HG03066 (cell line): ENCODE results near the gene PLXNC1.

Source experiments
- ATAC-seq: cut with Tn5 transposase; IDR thresholded peaks from one replicate; pipeline ENCODE4 v1.9.1; 2021; ENCODE audit warnings: low read depth; ENCODE audit not compliant: unreplicated experiment

PLXNC1 gene

GRCh38 chr12:94261786-94262185, 113.4 kb downstream of the PLXNC1 start:
- ATAC-seq: no peak

- peak; percentile 49 for ATAC-seq
These were observed 114.0 kb downstream of the PLXNC1 start for GRCh38 chr12:94262228-94263010.

GRCh38 chr12:94263011-94263811, 114.8 kb downstream of the PLXNC1 start:
- peak; percentile 50 for ATAC-seq

GRCh38 chr12:94263905-94264561, 115.7 kb downstream of the PLXNC1 start:
- ATAC-seq: no peak

- ATAC-seq: no peak
These were observed 116.5 kb downstream of the PLXNC1 start for GRCh38 chr12:94264736-94265485.

GRCh38 chr12:94265539-94265938, 117.2 kb downstream of the PLXNC1 start:
- no peak for ATAC-seq

- ATAC-seq: no peak
These were observed 117.8 kb downstream of the PLXNC1 start for GRCh38 chr12:94265966-94266745.

- no peak for ATAC-seq
These were observed 118.6 kb downstream of the PLXNC1 start for GRCh38 chr12:94266796-94267536.

- no peak for ATAC-seq
These were observed 119.1 kb downstream of the PLXNC1 start for GRCh38 chr12:94267537-94267872.

GRCh38 chr12:94267921-94268471, 119.6 kb downstream of the PLXNC1 start:
- ATAC-seq: no peak

GRCh38 chr12:94269316-94269999, 121.1 kb downstream of the PLXNC1 start:
- peak; percentile 46 for ATAC-seq

- no peak for ATAC-seq
These were observed 123.0 kb downstream of the PLXNC1 start for GRCh38 chr12:94271351-94271750.

GRCh38 chr12:94272280-94272679, 123.9 kb downstream of the PLXNC1 start:
- ATAC-seq: no peak

- ATAC-seq: no peak
These were observed 124.9 kb downstream of the PLXNC1 start for GRCh38 chr12:94273272-94273671.

GRCh38 chr12:94276725-94277124, 128.3 kb downstream of the PLXNC1 start:
- ATAC-seq: no peak

GRCh38 chr12:94277426-94278000, 129.1 kb downstream of the PLXNC1 start:
- ATAC-seq: no peak

- no peak for ATAC-seq
These were observed 131.7 kb downstream of the PLXNC1 start for GRCh38 chr12:94280063-94280462.

GRCh38 chr12:94282675-94283074, 134.3 kb downstream of the PLXNC1 start:
- no peak for ATAC-seq
